ENCODE measurements around the gene SETD6.

SETD6 gene

GRCh38 chr16:58501242-58502131 is 13.8 kb upstream of the SETD6 start (continued):
- TF ChIP-seq, protein P1, sequence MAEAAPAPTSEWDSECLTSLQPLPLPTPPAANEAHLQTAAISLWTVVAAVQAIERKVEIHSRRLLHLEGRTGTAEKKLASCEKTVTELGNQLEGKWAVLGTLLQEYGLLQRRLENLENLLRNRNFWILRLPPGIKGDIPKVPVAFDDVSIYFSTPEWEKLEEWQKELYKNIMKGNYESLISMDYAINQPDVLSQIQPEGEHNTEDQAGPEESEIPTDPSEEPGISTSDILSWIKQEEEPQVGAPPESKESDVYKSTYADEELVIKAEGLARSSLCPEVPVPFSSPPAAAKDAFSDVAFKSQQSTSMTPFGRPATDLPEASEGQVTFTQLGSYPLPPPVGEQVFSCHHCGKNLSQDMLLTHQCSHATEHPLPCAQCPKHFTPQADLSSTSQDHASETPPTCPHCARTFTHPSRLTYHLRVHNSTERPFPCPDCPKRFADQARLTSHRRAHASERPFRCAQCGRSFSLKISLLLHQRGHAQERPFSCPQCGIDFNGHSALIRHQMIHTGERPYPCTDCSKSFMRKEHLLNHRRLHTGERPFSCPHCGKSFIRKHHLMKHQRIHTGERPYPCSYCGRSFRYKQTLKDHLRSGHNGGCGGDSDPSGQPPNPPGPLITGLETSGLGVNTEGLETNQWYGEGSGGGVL (tag by site-specific recombination; IDR thresholded peaks at IDR 0.05) = peak; percentile 83
- no peak for TF ChIP-seq GLI4 (tag by site-specific recombination; IDR thresholded peaks at IDR 0.05)
- TF ChIP-seq ZNF561 (tag by site-specific recombination; IDR thresholded peaks at IDR 0.05; ENCODE audit: borderline replicate concordance) = peak; percentile 78
- TF ChIP-seq ZNF174 (tag by site-specific recombination; IDR thresholded peaks at IDR 0.05) = no peak
- no peak for TF ChIP-seq TSHZ1 (tag by site-specific recombination; IDR thresholded peaks at IDR 0.05; ENCODE audit: borderline replicate concordance)
- TF ChIP-seq ZNF76 (tag by site-specific recombination; IDR thresholded peaks at IDR 0.05; ENCODE audit: borderline replicate concordance, low read depth) = peak; percentile 75; the same call in 1 of the 2 replicates
- no peak for TF ChIP-seq ZNF350 (tag by site-specific recombination; IDR thresholded peaks at IDR 0.05)
- 0 out of 2 replicates have a peak, but pooled peaks have one; percentile 25 for TF ChIP-seq ZNF2 (tag by site-specific recombination; IDR thresholded peaks at IDR 0.05)
- peak; percentile 56 for TF ChIP-seq SP7 (tag by site-specific recombination; IDR thresholded peaks at IDR 0.05)
- TF ChIP-seq, protein P2, sequence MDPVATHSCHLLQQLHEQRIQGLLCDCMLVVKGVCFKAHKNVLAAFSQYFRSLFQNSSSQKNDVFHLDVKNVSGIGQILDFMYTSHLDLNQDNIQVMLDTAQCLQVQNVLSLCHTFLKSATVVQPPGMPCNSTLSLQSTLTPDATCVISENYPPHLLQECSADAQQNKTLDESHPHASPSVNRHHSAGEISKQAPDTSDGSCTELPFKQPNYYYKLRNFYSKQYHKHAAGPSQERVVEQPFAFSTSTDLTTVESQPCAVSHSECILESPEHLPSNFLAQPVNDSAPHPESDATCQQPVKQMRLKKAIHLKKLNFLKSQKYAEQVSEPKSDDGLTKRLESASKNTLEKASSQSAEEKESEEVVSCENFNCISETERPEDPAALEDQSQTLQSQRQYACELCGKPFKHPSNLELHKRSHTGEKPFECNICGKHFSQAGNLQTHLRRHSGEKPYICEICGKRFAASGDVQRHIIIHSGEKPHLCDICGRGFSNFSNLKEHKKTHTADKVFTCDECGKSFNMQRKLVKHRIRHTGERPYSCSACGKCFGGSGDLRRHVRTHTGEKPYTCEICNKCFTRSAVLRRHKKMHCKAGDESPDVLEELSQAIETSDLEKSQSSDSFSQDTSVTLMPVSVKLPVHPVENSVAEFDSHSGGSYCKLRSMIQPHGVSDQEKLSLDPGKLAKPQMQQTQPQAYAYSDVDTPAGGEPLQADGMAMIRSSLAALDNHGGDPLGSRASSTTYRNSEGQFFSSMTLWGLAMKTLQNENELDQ (tag by site-specific recombination; IDR thresholded peaks at IDR 0.05; ENCODE audit: low read depth) = no peak
- TF ChIP-seq ZNF660 (tag by site-specific recombination; IDR thresholded peaks at IDR 0.05) = no peak
- TF ChIP-seq ZFP3 (tag by site-specific recombination; IDR thresholded peaks at IDR 0.05; ENCODE audit: low read depth) = no peak
- TF ChIP-seq, protein P3, sequence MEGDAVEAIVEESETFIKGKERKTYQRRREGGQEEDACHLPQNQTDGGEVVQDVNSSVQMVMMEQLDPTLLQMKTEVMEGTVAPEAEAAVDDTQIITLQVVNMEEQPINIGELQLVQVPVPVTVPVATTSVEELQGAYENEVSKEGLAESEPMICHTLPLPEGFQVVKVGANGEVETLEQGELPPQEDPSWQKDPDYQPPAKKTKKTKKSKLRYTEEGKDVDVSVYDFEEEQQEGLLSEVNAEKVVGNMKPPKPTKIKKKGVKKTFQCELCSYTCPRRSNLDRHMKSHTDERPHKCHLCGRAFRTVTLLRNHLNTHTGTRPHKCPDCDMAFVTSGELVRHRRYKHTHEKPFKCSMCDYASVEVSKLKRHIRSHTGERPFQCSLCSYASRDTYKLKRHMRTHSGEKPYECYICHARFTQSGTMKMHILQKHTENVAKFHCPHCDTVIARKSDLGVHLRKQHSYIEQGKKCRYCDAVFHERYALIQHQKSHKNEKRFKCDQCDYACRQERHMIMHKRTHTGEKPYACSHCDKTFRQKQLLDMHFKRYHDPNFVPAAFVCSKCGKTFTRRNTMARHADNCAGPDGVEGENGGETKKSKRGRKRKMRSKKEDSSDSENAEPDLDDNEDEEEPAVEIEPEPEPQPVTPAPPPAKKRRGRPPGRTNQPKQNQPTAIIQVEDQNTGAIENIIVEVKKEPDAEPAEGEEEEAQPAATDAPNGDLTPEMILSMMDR (tag by site-specific recombination; IDR thresholded peaks at IDR 0.05) = peak; percentile 4; the same call in 1 of the 2 replicates
- TF ChIP-seq, protein P4, sequence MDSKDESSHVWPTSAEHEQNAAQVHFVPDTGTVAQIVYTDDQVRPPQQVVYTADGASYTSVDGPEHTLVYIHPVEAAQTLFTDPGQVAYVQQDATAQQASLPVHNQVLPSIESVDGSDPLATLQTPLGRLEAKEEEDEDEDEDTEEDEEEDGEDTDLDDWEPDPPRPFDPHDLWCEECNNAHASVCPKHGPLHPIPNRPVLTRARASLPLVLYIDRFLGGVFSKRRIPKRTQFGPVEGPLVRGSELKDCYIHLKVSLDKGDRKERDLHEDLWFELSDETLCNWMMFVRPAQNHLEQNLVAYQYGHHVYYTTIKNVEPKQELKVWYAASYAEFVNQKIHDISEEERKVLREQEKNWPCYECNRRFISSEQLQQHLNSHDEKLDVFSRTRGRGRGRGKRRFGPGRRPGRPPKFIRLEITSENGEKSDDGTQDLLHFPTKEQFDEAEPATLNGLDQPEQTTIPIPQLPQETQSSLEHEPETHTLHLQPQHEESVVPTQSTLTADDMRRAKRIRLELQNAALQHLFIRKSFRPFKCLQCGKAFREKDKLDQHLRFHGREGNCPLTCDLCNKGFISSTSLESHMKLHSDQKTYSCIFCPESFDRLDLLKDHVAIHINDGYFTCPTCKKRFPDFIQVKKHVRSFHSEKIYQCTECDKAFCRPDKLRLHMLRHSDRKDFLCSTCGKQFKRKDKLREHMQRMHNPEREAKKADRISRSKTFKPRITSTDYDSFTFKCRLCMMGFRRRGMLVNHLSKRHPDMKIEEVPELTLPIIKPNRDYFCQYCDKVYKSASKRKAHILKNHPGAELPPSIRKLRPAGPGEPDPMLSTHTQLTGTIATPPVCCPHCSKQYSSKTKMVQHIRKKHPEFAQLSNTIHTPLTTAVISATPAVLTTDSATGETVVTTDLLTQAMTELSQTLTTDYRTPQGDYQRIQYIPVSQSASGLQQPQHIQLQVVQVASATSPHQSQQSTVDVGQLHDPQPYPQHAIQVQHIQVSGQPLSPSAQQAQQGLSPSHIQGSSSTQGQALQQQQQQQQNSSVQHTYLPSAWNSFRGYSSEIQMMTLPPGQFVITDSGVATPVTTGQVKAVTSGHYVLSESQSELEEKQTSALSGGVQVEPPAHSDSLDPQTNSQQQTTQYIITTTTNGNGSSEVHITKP (tag by site-specific recombination; IDR thresholded peaks at IDR 0.05) = 0 out of 2 replicates have a peak, but pooled peaks have one; percentile 15
- TF ChIP-seq ZNF843 (tag by site-specific recombination; IDR thresholded peaks at IDR 0.05) = 0 out of 2 replicates have a peak, but pooled peaks have one; percentile 13
- TF ChIP-seq, protein P5, sequence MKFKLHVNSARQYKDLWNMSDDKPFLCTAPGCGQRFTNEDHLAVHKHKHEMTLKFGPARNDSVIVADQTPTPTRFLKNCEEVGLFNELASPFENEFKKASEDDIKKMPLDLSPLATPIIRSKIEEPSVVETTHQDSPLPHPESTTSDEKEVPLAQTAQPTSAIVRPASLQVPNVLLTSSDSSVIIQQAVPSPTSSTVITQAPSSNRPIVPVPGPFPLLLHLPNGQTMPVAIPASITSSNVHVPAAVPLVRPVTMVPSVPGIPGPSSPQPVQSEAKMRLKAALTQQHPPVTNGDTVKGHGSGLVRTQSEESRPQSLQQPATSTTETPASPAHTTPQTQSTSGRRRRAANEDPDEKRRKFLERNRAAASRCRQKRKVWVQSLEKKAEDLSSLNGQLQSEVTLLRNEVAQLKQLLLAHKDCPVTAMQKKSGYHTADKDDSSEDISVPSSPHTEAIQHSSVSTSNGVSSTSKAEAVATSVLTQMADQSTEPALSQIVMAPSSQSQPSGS (tag by site-specific recombination; IDR thresholded peaks at IDR 0.05; ENCODE audit: low read depth) = peak; percentile 96
- peak; percentile 82 for TF ChIP-seq ZBTB21 (tag by site-specific recombination; IDR thresholded peaks at IDR 0.05)
- TF ChIP-seq KLF9 (tag by site-specific recombination; IDR thresholded peaks at IDR 0.05; ENCODE audit: low read depth) = peak; percentile 74
- TF ChIP-seq SCRT2 (tag by site-specific recombination; IDR thresholded peaks at IDR 0.05) = 0 out of 2 replicates have a peak, but pooled peaks have one; percentile 19
- TF ChIP-seq, protein P6, sequence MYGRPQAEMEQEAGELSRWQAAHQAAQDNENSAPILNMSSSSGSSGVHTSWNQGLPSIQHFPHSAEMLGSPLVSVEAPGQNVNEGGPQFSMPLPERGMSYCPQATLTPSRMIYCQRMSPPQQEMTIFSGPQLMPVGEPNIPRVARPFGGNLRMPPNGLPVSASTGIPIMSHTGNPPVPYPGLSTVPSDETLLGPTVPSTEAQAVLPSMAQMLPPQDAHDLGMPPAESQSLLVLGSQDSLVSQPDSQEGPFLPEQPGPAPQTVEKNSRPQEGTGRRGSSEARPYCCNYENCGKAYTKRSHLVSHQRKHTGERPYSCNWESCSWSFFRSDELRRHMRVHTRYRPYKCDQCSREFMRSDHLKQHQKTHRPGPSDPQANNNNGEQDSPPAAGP (tag by site-specific recombination; IDR thresholded peaks at IDR 0.05) = peak; percentile 79
